Neural cell (in vitro differentiated cells): ENCODE measurements around the gene PHACTR1. TPM values are rescaled to one million over a fixed set of nuclear protein-coding genes. Genes with fewer than 3 reads are reported as not detected.

Experiments
- H2AFZ ChIP-seq: fragments of 200-600, 300-800 bp; sonication (generic), shearing (Covaris generic); 2 replicates; pipeline ENCODE4 v1.6.0; 2014; ENCODE audit warnings: low read depth, mild to moderate bottlenecking, antibody characterized with exemption, low read length, moderate library complexity
- H3F3A ChIP-seq: fragments of 200-600 bp; shearing (Covaris generic); 2 replicates; pipeline ENCODE4 v1.6.1; 2016; ENCODE audit warnings: mild to moderate bottlenecking, moderate library complexity, mixed read lengths, antibody characterized with exemption, low read length; ENCODE audit not compliant: insufficient read depth, poor library complexity, severe bottlenecking
- H3K27ac ChIP-seq: fragments of 200-600, 300-800 bp; sonication (generic), shearing (Covaris generic); 2 replicates; pipeline ENCODE4 v1.5.1; 2014; ENCODE audit warnings: mild to moderate bottlenecking, low read length, moderate library complexity
- H3K27me3 ChIP-seq: fragments of 300-800, 200-600 bp; sonication (generic), shearing (Covaris generic); 2 replicates; pipeline ENCODE4 v1.6.0; 2014; ENCODE audit warnings: mild to moderate bottlenecking, low read depth, low read length, moderate library complexity; ENCODE audit not compliant: insufficient read depth
- H3K36me3 ChIP-seq: fragments of 300-800, 200-600 bp; sonication (generic), shearing (Covaris generic); 2 replicates; pipeline ENCODE4 v1.5.1; 2014; ENCODE audit warnings: mild to moderate bottlenecking, antibody characterized with exemption, low read length, moderate library complexity; ENCODE audit not compliant: insufficient read depth
- H3K4me2 ChIP-seq: fragments of 300-800, 200-600 bp; sonication (generic), shearing (Covaris generic); 2 replicates; pipeline ENCODE4 v1.6.0; 2014; ENCODE audit warnings: mild to moderate bottlenecking, low read length
- H3K4me3 ChIP-seq: fragments of 300-800, 200-600 bp; sonication (generic), shearing (Covaris generic); 2 replicates; pipeline ENCODE4 v1.5.1; 2014; ENCODE audit warnings: mild to moderate bottlenecking, low read length, moderate library complexity
- H3K79me2 ChIP-seq: fragments of 200-600 bp; shearing (Covaris generic); replicated peaks from 2 replicates; pipeline ENCODE4 v1.6.0; 2014; ENCODE audit warnings: mild to moderate bottlenecking, low read length, moderate library complexity; ENCODE audit not compliant: insufficient read depth
- H3K9ac ChIP-seq: fragments of 300-800, 200-600 bp; sonication (generic), shearing (Covaris generic); 2 replicates; pipeline ENCODE4 v1.6.1; 2016; ENCODE audit warnings: mild to moderate bottlenecking, low read length, mixed read lengths
- H3K9me2 ChIP-seq: fragments of 200-600 bp; shearing (Covaris generic); 2 replicates; pipeline ENCODE4 v1.6.1; 2016; ENCODE audit warnings: mild to moderate bottlenecking, low read length, mixed read lengths; ENCODE audit not compliant: insufficient read depth
- H3K9me3 ChIP-seq: fragments of 200-600, 300-800 bp; sonication (generic), shearing (Covaris generic); 2 replicates; pipeline ENCODE4 v1.6.1; 2016; ENCODE audit warnings: mild to moderate bottlenecking, mixed run types, low read length, moderate library complexity, mixed read lengths
- H4K20me1 ChIP-seq: fragments of 200-600 bp; shearing (Covaris generic); 2 replicates; pipeline ENCODE4 v1.6.1; 2016; ENCODE audit warnings: mild to moderate bottlenecking, mixed run types; ENCODE audit not compliant: insufficient read depth
- CTCF ChIP-seq: fragments of 450-650 bp; IDR thresholded peaks from 2 replicates; pipeline ENCODE4 v1.5.1; 2014; ENCODE audit warnings: antibody characterized with exemption, mild to moderate bottlenecking, moderate library complexity; ENCODE audit not compliant: poor library complexity, severe bottlenecking
- EP300 ChIP-seq: fragments of 450-650 bp; conservative IDR thresholded peaks from 2 replicates; pipeline ENCODE4 v1.6.1; 2014; ENCODE audit warnings: antibody characterized with exemption, mild to moderate bottlenecking, moderate library complexity; ENCODE audit not compliant: poor library complexity, severe bottlenecking
- EZH2 ChIP-seq: fragments of 200-600, 300-800 bp; shearing (Covaris generic), sonication (generic); IDR thresholded peaks from 2 replicates; pipeline ENCODE4 v1.6.1; 2014; ENCODE audit warnings: antibody characterized with exemption, low read length, borderline replicate concordance, mild to moderate bottlenecking; ENCODE audit not compliant: insufficient read depth, poor library complexity, severe bottlenecking
- MXI1 ChIP-seq: fragments of 450-650 bp; conservative IDR thresholded peaks from 2 replicates; pipeline ENCODE4 v1.6.1; 2014; ENCODE audit warnings: antibody characterized with exemption, mild to moderate bottlenecking; ENCODE audit not compliant: poor library complexity, severe bottlenecking
- POLR2AphosphoS5 ChIP-seq: IDR thresholded peaks from 2 replicates; pipeline ENCODE4 v1.6.1; 2012
- RAD21 ChIP-seq: fragments of 450-650 bp; conservative IDR thresholded peaks from 2 replicates; pipeline ENCODE4 v1.6.1; 2014; ENCODE audit warnings: antibody characterized with exemption, mild to moderate bottlenecking, moderate library complexity
- REST ChIP-seq: IDR thresholded peaks from 2 replicates; pipeline ENCODE4 v1.6.1; 2012; ENCODE audit warnings: borderline replicate concordance
- SMC3 ChIP-seq: fragments of 450-650 bp; conservative IDR thresholded peaks from 2 replicates; pipeline ENCODE4 v1.6.1; 2014; ENCODE audit warnings: antibody characterized with exemption, mild to moderate bottlenecking, moderate library complexity; ENCODE audit not compliant: poor library complexity
- TAF1 ChIP-seq: IDR thresholded peaks from 2 replicates; pipeline ENCODE4 v1.6.1; 2012; ENCODE audit warnings: low read depth
- polyA plus RNA-seq: library from polyadenylated mRNA; depleted of rRNA; stranded (reverse); fragments of >200 nt; gene quantifications from 2 replicates; pipeline ENCODE4 v1.2.3, GENCODE V29; 2014

The PHACTR1 gene
- polyA plus RNA-seq, 1 donor from 2014 or later, result 7.8 TPM

- Histone ChIP-seq H3K4me3 (no peak overlapping the region), H3K27ac (no peak overlapping the region), H3K9me3 (no peaks in the 10 kb centered on the region), H3K9me2 (no peaks in the 10 kb centered on the region), H4K20me1 (no peaks in the 10 kb centered on the region), H2AFZ (no peak overlapping the region), H3K36me3 (no peaks in the 10 kb centered on the region), H3K79me2 (no peaks in the 10 kb centered on the region), H3K9ac (no peak overlapping the region), H3K4me2 (no peak overlapping the region), H3K27me3 (no peaks in the 10 kb centered on the region), H3F3A (no peaks in the 10 kb centered on the region)
- TF ChIP-seq EZH2, result no peak
- TF ChIP-seq SMC3, result no peak
- TF ChIP-seq REST, result no peak
- TF ChIP-seq EP300, result no peak
- no peak for TF ChIP-seq POLR2AphosphoS5
- no peak for TF ChIP-seq RAD21
- TF ChIP-seq CTCF, result no peak
- TF ChIP-seq TAF1, result no peak
- TF ChIP-seq MXI1, result no peak
Observed at GRCh38 chr6:12675931-12676330, 40.6 kb upstream of the PHACTR1 start.

GRCh38 chr6:12679341-12679740 is 37.2 kb upstream of the PHACTR1 start:
- no peak for TF ChIP-seq POLR2AphosphoS5
- no peak for TF ChIP-seq EZH2
- TF ChIP-seq MXI1, result no peak
- TF ChIP-seq RAD21, result no peak
- TF ChIP-seq REST, result no peak
- TF ChIP-seq EP300, result no peak
- Histone ChIP-seq H3K27me3 (no peaks in the 10 kb centered on the region), H2AFZ (no peak overlapping the region), H3F3A (no peaks in the 10 kb centered on the region), H3K4me2 (no peak overlapping the region), H3K9me3 (no peaks in the 10 kb centered on the region), H3K79me2 (no peaks in the 10 kb centered on the region), H3K36me3 (no peaks in the 10 kb centered on the region), H3K27ac (no peak overlapping the region), H4K20me1 (no peaks in the 10 kb centered on the region), H3K9me2 (no peaks in the 10 kb centered on the region), H3K9ac (no peak overlapping the region), H3K4me3 (no peak overlapping the region)
